K562 (cell line): ENCODE data around the gene DNAJC17. TPM values are rescaled to one million over a fixed set of nuclear protein-coding genes. Genes with fewer than 3 reads are reported as not detected.
A peak's percentile ranks its signal among the peaks of the same experiment; 100 is the strongest.

Source experiments
- FUS ChIP-seq: fragments of 200-400 bp; formaldehyde crosslinking; optimal IDR thresholded peaks from 2 replicates; pipeline ENCODE3; 2017; ENCODE audit warnings: low read depth, low read length
- HNRNPL ChIP-seq: fragments of 200-400 bp; formaldehyde crosslinking; IDR thresholded peaks from 2 replicates; pipeline ENCODE4 v1.6.1; 2017; ENCODE audit warnings: low read depth, mild to moderate bottlenecking, low read length
- HNRNPUL1 ChIP-seq: fragments of 200-400 bp; formaldehyde crosslinking; IDR thresholded peaks from 2 replicates; pipeline ENCODE4 v1.6.1; 2017; ENCODE audit warnings: low read length
- HOXB6 ChIP-seq: fragments of 250-450 bp; sonication (Bioruptor Pico); IDR thresholded peaks from 2 replicates; pipeline ENCODE4 v1.5.1; 2022; ENCODE audit warnings: mild to moderate bottlenecking, borderline replicate concordance
- KAT7 ChIP-seq: sonication (generic); formaldehyde crosslinking; IDR thresholded peaks from 2 replicates; pipeline ENCODE4 v1.8.0; 2022; ENCODE audit warnings: missing genetic modification reagents, mild to moderate bottlenecking, borderline replicate concordance
- PURB ChIP-seq: sonication (generic); formaldehyde crosslinking; IDR thresholded peaks from 2 replicates; pipeline ENCODE4 v1.9.0; 2021; ENCODE audit warnings: low read depth, mild to moderate bottlenecking, missing genetic modification reagents
- SLC30A9 ChIP-seq: fragments of 250-450 bp; sonication (Bioruptor Pico); IDR thresholded peaks from 2 replicates; pipeline ENCODE4 v1.8.0; 2022; ENCODE audit warnings: mild to moderate bottlenecking, moderate library complexity
- STAT5A ChIP-seq: IDR thresholded peaks from 2 replicates; pipeline ENCODE4 v1.6.1; 2012; ENCODE audit warnings: low read length, inconsistent platforms, borderline replicate concordance
- TGIF2 ChIP-seq: sonication (generic); formaldehyde crosslinking; IDR thresholded peaks from 2 replicates; pipeline ENCODE4 v1.8.1; 2022; ENCODE audit warnings: mild to moderate bottlenecking, missing genetic modification reagents, moderate library complexity
- WHSC1 ChIP-seq: IDR thresholded peaks from one replicate; pipeline ENCODE4 v1.6.1; 2012; ENCODE audit warnings: low read length, control low read depth, inconsistent platforms
- XRCC3 ChIP-seq: fragments of 450-650 bp; IDR thresholded peaks from 2 replicates; pipeline ENCODE4 v1.6.1; 2017; ENCODE audit warnings: mild to moderate bottlenecking, moderate library complexity
- ZBTB7A ChIP-seq: IDR thresholded peaks from 2 replicates; pipeline ENCODE4 v1.6.1; 2011; ENCODE audit warnings: low read depth, mild to moderate bottlenecking, low read length, moderate library complexity, borderline replicate concordance; ENCODE audit not compliant: control insufficient read depth
- ZFP36 ChIP-seq: fragments of 150-350 bp; IDR thresholded peaks from 2 replicates; pipeline ENCODE4 v1.6.1; 2018; ENCODE audit warnings: low read length, low read depth; ENCODE audit not compliant: partially characterized antibody
- polyA plus RNA-seq, 8 experiments: library from polyadenylated mRNA; depleted of rRNA in 4 of 8; stranded (reverse) in 5 of 8; unstranded in 3 of 8; fragments of >200 nt; fragmentation: Nextera tagmentation in 2 of 8; fragmentation: Illumina TruSeq in 1 of 8; extraction: Ambion mirVana in 2 of 8; extraction: Trizol in 1 of 8; gene quantifications; 2 replicates each; pipeline versions ENCODE4 v1.2.1 to v1.2.3, GENCODE V29; 2011 to 2014; ENCODE audit warnings: inconsistent platforms in 1 of 8, missing spikeins in 1 of 8
- total RNA-seq, 7 experiments: library from RNA; depleted of rRNA in 6 of 7; stranded (reverse); fragments of >200 nt in 6 of 7; fragmentation: Illumina TruSeq in 2 of 7; extraction: Trizol in 2 of 7; gene quantifications; 2 replicates each; pipeline versions ENCODE4 v1.2.1 to v1.2.3, GENCODE V29; 2011 to 2021; ENCODE audit warnings: low replicate concordance in 1 of 7
- TF ChIP-seq, protein P1 (sequence below): fragments of 450-650 bp; formaldehyde crosslinking; IDR thresholded peaks from 2 replicates; pipeline ENCODE4 v1.4.0; 2022; ENCODE audit warnings: missing genetic modification characterization
- TF ChIP-seq, protein P2 (sequence below): fragments of 250-450 bp; sonication (Bioruptor Pico); IDR thresholded peaks from 2 replicates; pipeline ENCODE4 v1.8.0; 2021; ENCODE audit warnings: borderline replicate concordance, mild to moderate bottlenecking, moderate library complexity; ENCODE audit not compliant: poor library complexity, severe bottlenecking
- TF ChIP-seq, protein P3 (sequence below): sonication (generic); formaldehyde crosslinking; IDR thresholded peaks from 2 replicates; pipeline ENCODE4 v1.8.0; 2022; ENCODE audit warnings: mild to moderate bottlenecking, missing genetic modification reagents
- TF ChIP-seq, protein P4 (sequence below): fragments of 450-650 bp; formaldehyde crosslinking; conservative IDR thresholded peaks from 2 replicates; pipeline ENCODE4 v1.4.0; 2022; ENCODE audit warnings: mild to moderate bottlenecking, missing genetic modification characterization
- TF ChIP-seq, protein P5 (sequence below): IDR thresholded peaks from 3 replicates; pipeline ENCODE4 v1.6.1; 2011; ENCODE audit warnings: borderline replicate concordance, mild to moderate bottlenecking; ENCODE audit not compliant: insufficient read length, insufficient read depth
- TF ChIP-seq, protein P6 (sequence below): fragments of 250-450 bp; sonication (Bioruptor Pico); IDR thresholded peaks from 2 replicates; pipeline ENCODE4 v1.4.0; 2020

DNAJC17 gene
- total and polyA plus RNA-seq, 9 of the 15 experiments (the other 6 are each of a cell fraction or from before 2014, with no cell fraction given): 2.4 to 79.4 (median 44.2) TPM

DNA sequence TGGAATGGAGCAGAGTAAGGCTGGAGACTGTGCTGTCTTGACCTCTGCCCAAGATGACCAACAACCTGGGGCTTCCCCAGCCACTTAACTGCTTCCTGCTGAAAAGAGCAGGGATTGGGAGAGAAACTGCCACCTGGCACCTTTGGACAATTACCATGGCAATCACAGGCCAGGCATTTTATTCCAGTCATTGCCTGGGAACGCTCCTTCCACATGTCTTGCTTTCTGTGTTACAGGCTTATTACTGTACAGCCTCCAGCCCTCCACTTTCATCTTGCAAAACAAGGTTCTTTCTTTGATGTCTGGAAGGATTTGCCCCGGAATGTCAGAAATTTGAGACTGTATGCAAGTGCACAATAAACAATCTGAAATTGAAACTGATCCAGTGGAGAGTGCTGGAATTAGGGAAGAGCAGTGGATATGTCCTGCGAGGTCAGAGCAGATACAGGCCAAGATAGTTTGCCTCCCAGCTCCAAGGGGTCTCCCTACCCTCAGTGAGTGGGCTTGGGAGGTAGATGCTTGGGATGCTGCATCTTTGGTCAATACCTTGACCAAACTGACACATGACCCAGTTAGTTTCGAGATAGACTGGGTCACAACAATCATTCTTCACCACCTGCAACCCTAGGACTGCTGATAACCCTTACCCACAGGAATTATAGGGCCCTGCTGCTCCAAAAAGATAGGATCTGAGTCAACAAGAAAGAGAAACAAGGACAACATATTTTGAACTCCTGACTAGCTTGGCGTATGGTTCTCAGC lies 18.6 kb upstream of the DNAJC17 start (continued):
- TF ChIP-seq, protein P1, sequence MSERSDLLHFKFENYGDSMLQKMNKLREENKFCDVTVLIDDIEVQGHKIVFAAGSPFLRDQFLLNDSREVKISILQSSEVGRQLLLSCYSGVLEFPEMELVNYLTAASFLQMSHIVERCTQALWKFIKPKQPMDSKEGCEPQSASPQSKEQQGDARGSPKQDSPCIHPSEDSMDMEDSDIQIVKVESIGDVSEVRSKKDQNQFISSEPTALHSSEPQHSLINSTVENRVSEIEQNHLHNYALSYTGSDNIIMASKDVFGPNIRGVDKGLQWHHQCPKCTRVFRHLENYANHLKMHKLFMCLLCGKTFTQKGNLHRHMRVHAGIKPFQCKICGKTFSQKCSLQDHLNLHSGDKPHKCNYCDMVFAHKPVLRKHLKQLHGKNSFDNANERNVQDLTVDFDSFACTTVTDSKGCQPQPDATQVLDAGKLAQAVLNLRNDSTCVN: no peak
- TF ChIP-seq, protein P2, sequence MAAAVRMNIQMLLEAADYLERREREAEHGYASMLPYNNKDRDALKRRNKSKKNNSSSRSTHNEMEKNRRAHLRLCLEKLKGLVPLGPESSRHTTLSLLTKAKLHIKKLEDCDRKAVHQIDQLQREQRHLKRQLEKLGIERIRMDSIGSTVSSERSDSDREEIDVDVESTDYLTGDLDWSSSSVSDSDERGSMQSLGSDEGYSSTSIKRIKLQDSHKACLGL: no peak
- TF ChIP-seq HNRNPUL1: no peak
- TF ChIP-seq, protein P3, sequence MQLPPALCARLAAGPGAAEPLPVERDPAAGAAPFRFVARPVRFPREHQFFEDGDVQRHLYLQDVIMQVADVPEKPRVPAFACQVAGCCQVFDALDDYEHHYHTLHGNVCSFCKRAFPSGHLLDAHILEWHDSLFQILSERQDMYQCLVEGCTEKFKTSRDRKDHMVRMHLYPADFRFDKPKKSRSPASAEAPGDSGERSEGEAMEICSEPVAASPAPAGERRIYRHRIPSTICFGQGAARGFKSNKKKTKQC: no peak
- no peak for TF ChIP-seq PURB (CRISPR knock-in tag)
- no peak for TF ChIP-seq ZFP36
- TF ChIP-seq FUS: no peak
- TF ChIP-seq TGIF2 (CRISPR knock-in tag): no peak
- no peak for TF ChIP-seq SLC30A9 (CRISPR knock-in tag)
- TF ChIP-seq XRCC3: no peak
- peak; percentile 84 for TF ChIP-seq STAT5A
- no peak for TF ChIP-seq WHSC1
- TF ChIP-seq, protein P4, sequence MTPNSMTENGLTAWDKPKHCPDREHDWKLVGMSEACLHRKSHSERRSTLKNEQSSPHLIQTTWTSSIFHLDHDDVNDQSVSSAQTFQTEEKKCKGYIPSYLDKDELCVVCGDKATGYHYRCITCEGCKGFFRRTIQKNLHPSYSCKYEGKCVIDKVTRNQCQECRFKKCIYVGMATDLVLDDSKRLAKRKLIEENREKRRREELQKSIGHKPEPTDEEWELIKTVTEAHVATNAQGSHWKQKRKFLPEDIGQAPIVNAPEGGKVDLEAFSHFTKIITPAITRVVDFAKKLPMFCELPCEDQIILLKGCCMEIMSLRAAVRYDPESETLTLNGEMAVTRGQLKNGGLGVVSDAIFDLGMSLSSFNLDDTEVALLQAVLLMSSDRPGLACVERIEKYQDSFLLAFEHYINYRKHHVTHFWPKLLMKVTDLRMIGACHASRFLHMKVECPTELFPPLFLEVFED (CRISPR knock-in tag): peak; percentile 59; the same call in 1 of the 2 replicates
- TF ChIP-seq ZBTB7A: no peak
- no peak for TF ChIP-seq HOXB6 (CRISPR knock-in tag)
- TF ChIP-seq, protein P5, sequence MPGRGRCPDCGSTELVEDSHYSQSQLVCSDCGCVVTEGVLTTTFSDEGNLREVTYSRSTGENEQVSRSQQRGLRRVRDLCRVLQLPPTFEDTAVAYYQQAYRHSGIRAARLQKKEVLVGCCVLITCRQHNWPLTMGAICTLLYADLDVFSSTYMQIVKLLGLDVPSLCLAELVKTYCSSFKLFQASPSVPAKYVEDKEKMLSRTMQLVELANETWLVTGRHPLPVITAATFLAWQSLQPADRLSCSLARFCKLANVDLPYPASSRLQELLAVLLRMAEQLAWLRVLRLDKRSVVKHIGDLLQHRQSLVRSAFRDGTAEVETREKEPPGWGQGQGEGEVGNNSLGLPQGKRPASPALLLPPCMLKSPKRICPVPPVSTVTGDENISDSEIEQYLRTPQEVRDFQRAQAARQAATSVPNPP: no peak
- no peak for TF ChIP-seq KAT7 (CRISPR knock-in tag)
- TF ChIP-seq HNRNPL: no peak
- TF ChIP-seq, protein P6, sequence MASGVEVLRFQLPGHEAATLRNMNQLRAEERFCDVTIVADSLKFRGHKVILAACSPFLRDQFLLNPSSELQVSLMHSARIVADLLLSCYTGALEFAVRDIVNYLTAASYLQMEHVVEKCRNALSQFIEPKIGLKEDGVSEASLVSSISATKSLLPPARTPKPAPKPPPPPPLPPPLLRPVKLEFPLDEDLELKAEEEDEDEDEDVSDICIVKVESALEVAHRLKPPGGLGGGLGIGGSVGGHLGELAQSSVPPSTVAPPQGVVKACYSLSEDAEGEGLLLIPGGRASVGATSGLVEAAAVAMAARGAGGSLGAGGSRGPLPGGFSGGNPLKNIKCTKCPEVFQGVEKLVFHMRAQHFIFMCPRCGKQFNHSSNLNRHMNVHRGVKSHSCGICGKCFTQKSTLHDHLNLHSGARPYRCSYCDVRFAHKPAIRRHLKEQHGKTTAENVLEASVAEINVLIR (CRISPR knock-in tag): no peak
